GM19043 (cell line): ENCODE measurements around the gene GPR142.
A peak's percentile ranks its signal among the peaks of the same experiment; 100 is the strongest.

Experiments
- ATAC-seq: cut with Tn5 transposase; IDR thresholded peaks from one replicate; pipeline ENCODE4 v1.9.1; 2021; ENCODE audit warnings: low read depth; ENCODE audit not compliant: unreplicated experiment

Gene GPR142

GRCh38 chr17:74417178-74418045 is 50.1 kb downstream of the GPR142 start:
- peak; percentile 58 for ATAC-seq

- no peak for ATAC-seq
Observed at GRCh38 chr17:74419928-74420411, 52.7 kb downstream of the GPR142 start.
